Activated CD4-positive, alpha-beta T cell treated with anti-CD3 and anti-CD28 coated beads for 1 hour (primary cell): ENCODE measurements around the gene DACH1.

ENCODE experiments used
- DNase-seq: peaks from one replicate; pipeline ENCODE4 v3.0.0-alpha.2; 2020

Gene DACH1

DNA sequence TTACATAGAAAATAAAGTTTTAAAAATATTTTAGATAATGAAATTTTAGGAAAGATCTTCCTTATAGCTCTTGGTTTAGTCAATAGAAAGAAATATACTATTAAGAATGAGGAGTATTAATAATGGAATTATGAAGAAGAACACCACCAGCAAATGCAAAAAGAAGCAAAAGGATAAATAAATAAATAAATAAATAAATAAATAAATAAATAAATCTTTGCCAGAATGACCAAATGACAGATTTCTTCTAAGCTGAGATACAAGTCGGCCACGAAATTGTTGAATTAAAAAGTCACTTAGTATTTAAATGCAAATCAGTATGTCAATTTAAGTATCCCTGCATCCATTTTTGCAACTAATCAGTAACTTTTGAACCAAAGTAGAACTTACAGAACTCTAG lies 95.9 kb downstream of the DACH1 start:
- DNase-seq, result no peak

DNA sequence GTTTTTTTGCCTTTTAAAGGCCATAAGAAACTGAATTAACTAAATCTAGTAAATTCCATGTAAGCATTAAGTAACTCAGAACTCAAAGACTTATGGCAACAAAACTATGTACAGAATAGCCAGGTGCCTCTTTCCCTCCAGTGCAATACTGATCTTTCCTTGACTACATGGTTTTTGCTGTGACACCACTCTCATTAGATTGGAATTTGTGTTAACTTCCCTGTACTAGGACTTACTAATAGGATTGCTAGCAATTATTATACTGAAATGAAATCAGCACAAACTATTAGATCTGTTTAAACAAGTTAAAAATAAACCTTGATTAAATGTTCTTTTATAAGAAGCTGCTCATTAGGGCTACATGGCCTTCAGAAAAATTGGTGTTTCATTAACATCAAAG lies 96.3 kb downstream of the DACH1 start:
- DNase-seq, result no peak

DNA sequence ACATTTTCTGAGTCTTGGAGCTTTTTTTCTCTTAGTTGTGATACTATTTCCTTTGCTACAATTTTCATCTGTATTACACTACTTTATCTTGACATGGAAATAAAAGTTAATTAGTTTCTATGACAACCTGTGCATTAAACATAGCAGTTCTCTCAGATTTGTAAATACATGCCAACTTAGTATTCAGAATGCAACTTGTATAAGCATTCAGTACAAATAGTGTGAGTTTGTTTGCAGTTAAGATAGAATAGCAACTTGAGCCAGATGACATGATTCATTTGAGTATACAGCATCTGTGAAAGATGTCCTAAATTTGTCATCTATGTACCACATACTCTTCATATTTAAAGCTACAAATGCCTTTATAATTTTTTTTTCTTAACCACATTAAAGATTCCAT lies 98.1 kb downstream of the DACH1 start:
- DNase-seq, result no peak

DNA sequence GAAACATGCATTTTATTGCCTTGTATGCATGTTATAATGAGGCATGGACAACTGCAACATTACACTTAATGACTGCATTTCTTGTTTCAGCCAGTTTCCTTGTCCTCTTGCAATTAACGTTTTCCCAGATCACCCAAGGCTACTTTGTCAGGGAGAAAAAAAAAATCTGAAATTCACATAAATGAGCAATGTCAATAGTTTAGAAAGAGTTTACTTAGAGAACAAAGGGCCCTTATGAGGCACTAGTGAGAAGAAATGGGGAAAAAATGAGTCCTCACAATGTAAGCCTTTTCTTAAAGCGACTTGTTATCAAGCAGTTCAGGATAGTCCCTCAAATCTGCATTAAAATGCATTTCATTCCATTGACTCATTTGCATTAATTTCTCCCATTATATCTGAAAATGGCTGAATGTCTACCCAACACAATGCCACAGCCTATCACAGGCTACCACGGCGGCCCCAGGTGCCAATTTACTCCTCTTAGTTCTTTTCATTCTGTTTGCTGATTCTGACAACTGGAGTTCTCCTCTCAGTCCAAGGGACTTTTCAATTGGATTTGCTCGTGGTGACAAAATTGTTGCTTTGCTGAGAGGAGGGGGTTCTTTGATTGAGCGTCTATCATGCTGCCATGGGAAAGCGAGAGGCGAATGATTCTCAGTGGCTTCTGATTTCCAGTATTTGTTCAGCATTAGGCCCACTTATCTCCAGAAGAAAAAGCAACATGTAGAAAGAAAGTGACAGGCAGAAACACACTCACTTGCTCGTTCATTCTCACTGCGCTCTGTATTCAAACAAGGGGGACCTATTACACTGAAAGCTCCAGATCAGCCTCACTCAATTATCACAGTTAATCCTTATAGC lies 107.1 kb downstream of the DACH1 start:
- no peak for DNase-seq

- no peak for DNase-seq
Measured at GRCh38 chr13:71758828-71759227, 108.2 kb downstream of the DACH1 start.

DNA sequence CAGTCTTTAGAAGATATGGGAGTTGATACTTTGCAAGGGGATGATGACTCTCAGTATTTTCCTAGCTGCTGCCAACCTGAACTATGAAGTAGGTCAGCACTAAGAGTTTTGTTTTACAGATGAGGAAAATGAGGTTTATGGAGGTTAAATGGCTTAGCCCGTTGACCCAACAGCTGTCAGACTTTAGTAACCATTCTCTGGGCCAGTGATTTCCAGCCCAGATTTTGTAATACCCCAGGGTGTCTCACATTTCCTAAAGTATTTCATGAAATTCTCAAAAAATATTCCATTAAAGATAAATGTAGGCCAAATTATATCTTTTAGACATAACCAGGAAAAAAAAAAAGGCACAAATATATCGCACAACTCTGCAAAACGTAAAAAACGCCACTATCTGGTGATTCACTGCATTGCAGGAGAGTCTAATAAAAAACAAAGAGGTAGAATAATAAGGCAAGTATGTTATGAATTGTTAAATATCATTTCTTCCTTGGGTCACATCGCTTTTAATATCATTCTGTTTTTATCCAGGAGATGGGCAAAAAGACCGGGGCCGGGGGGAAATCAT lies 112.5 kb downstream of the DACH1 start:
- DNase-seq, result no peak

- no peak for DNase-seq
Measured at GRCh38 chr13:71752775-71753513, 114.1 kb downstream of the DACH1 start.

- no peak for DNase-seq
Measured at GRCh38 chr13:71751073-71751472, 115.9 kb downstream of the DACH1 start.

- no peak for DNase-seq
Measured at GRCh38 chr13:71730267-71730666, 136.7 kb downstream of the DACH1 start.

DNA sequence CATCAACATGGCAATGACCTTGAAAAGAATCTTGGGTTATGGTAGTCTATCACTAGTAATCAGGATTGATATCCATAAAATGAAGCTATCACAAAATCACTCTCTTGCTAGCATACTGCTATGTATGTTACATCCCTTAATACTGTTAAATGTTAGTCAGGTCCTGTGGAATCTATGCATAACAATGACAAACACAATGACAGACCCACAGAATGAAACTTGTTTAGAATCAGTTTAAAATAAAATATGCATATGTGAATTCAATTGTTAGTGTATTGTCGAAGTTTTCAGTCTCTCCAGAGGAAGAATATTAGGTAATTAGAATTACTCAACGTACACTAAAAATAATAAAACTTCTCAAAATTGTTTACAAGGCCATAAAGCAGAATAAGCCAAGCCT lies 137.6 kb downstream of the DACH1 start:
- no peak for DNase-seq

DNA sequence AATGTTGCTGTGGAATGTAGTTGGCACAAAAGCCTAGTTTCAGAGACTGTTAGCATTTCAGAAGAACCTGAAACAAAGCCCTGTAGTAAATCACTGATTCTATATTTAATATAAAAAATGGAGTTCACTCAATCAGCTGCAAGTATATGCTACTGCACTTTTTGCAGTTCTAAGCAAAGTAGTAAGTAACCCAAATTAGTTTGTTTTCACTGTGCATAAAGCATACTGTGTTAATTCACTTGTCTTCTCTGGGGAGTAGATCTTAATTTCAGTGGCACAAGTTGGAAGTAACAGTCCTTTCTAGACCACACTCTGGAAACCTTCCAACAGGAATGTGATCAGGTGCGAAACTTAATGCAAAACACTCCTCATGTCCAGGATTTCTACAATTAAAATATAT lies 139.3 kb downstream of the DACH1 start:
- no peak for DNase-seq

DNA sequence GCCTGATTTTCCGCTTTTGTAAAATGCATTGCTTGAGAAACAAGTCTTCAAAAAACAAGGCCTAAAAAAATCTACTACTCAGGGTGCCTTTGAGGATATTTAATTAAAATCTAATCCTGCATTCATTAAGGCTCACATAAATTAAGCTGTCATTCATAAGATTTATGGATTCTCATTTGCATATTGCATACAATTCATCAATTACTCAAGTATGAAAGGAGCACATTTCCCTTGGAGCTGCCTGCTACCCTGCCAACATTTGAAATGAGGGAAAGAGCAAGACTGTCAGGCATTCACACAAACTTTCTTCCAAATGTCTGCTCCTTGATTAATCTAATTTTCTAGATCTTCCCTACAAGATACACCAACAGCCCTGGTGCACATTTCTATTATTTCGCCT lies 140.0 kb downstream of the DACH1 start:
- no peak for DNase-seq

DNA sequence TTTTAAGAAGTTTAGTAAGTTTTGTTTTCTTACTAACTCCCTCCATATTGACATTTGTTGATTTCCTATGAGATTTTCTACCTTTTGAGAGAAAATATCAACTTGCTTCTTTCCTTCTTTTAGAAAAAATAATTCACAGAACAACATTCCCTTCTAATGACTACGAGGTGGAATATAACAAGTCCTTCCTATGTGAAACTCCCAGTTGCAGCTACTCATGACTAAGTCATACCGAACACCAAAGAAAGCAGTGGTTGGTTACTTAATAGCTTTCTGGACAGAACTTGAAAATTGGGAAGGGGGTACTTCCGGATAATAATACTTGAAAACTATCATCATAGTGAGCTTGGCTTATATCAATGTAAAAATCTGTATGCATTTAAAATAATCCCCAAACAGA lies 144.8 kb downstream of the DACH1 start:
- DNase-seq, result no peak

DNA sequence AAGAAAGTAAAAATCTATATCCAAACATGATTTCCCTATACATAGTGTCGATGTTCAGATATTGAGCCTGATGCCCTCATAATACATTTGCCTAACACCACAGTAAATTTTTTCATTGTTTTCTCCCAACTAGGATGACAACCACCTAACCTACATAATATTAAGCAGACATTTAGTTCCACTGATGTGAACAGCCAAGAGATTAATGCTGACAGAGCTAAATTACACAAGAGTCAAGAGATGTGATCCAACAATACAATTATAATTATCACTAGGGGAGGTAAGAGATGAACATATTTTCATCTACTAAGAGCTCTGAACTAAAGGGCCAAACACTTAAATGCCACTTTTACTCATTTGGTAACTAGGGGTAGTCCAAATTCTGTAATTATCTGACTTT lies 145.9 kb downstream of the DACH1 start:
- no peak for DNase-seq

DNA sequence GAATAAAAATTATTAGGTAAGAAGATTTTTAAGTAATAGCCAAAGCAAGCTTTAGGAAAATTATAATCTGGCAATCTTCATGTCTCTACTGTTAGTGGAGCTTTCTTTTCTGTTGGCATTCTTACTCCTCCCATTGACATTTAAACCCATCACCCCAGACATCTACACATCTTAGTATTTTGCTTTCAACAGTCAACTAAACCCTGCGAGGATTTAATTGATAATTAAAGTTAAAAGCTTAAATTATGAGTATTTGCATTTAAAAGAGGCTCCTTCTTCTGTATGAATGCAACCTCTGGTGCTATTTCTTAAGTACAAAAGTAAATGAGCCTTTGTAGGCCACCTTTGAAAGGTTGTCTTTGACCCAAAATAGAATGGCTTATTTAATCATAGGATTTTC lies 148.1 kb downstream of the DACH1 start:
- no peak for DNase-seq

- DNase-seq, result no peak
Measured at GRCh38 chr13:71714802-71715375, 152.1 kb downstream of the DACH1 start.

DNA sequence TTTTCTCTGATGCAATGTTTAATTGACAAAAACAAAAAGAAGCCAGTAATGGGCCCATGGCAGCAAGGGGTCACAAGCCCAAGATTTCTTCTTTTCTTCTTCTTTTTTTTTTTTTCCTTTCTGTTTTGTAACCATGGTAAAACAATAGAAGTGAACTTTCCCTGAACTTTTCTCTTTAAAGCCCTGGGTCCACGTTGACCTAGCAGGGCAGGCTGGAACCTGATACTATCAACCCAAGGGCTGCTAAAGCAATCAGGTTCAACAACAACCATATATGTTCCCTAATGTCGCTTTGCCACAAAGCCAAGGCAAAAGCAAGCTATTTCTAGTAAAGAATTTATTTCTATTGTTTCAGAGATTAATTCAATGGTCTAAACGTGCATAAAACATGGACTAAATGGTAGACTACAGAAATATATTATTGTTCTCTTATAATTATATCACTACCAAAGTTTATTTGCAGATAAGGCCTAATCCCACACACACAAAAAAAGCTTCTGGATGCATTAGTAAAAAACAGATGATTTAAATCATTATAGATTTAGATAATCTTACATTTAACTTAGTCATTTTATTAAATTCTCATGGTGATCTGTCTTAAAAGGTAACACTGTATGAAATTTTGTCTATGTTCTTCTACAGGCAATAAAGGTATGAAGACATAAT lies 153.9 kb downstream of the DACH1 start:
- DNase-seq, result no peak

DNA sequence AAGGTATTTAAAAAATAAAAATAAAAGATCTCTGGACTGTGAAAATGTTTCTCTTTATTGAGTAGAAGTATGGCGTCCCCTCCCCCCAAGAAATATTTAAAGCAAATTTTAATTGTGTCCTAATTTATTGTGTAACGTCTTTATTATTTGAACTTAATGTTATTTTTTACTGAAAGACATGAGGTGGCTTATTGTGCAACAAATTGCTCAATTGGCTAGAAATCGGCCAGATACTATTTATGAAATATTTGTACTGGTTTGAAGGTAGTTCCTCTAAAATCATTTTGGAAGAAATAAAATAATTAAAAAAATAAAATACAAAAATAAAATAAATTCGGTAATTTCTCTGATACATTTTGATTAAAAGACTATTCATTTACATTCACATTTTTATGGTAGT lies 162.3 kb downstream of the DACH1 start:
- no peak for DNase-seq

GRCh38 chr13:71703138-71703537 lies 163.9 kb downstream of the DACH1 start:
- no peak for DNase-seq

GRCh38 chr13:71702253-71702652 lies 164.8 kb downstream of the DACH1 start:
- DNase-seq, result no peak

- no peak for DNase-seq
Measured at GRCh38 chr13:71701741-71702140, 165.3 kb downstream of the DACH1 start.

DNA sequence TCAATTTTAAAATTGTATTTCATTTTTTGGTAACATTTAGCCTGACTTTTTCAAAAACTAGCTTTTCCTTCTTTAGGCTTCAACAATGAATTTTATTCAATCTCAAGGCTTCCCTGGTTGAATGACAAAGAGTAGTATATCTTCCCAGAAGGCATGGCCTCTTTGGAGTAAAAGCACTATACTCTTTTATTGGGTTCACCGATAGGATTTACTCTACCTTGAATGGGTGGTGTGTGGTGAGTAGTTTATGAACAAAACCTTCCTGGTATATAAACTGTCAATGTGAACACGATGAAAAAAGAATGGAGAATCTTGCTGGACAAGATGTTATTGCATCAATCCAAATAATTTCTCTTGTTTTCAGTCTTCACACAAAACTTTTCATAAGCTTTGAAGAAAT lies 167.7 kb downstream of the DACH1 start:
- no peak for DNase-seq

DNA sequence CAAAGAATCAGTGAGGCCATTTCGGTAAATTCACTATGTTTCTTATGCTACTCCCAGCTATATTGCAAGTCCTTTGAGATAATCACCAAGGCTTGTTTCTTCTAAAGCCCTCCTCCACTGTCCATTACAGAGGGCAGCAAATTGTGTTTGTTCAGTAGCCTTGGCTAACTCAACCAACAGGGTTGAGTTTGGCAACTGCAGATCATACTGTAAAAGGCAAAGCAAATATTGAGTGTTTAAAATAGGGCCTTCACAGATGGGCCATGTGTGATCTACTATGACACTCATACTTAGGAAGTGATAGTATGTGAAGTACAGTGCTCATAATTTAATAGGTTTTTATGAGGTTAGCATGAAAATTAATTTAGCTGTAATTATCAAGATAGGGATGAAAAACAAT lies 171.3 kb downstream of the DACH1 start:
- DNase-seq, result no peak
